Lower leg skin (tissue), 4 donors: Measurements from ENCODE around the gene WNT2. TPM values are rescaled to one million over a fixed set of nuclear protein-coding genes. Genes with fewer than 3 reads are reported as not detected.

Experiments used
- total RNA-seq, 4 donors: library from RNA; depleted of rRNA; stranded (reverse); fragments of >200 nt; gene quantifications; one replicate each; pipeline ENCODE4 v1.1.0, GENCODE V29; 2016

Gene WNT2
- total RNA-seq, 4 donors from 2014 or later, result 0.69 to 1.5 (median 1.1) TPM

Other genes starting within 250 kb of the WNT2 start
- gene ASZ1, start 104.4 kb upstream of the WNT2 start, total RNA-seq, result not detected
- 10 to 100 TPM in 1 of 4 donors, 1 to 10 TPM in 2, under 1 TPM in 1; 0.80 to 11.7 (median 5.0) TPM for gene CFTR, start 157.0 kb upstream of the WNT2 start, total RNA-seq